ENCODE measurements around the gene NGF. TPM values are rescaled to one million over a fixed set of nuclear protein-coding genes. Genes with fewer than 3 reads are reported as not detected.
A peak's percentile ranks its signal among the peaks of the same experiment; 100 is the strongest.
"Not testable (repeated sequence)": the region's sequence is repeated elsewhere in the genome, so short reads cannot be mapped to it uniquely, and the experiment has no call there.

The NGF gene
- total RNA-seq, 3 donors from 2014 or later: 0.29 to 1.6 (median 0.39) TPM

GRCh38 chr1:115365738-115366137, 27.7 kb upstream of the NGF start:
- Histone ChIP-seq H3K9me3 (no peaks in the 10 kb centered on the region), H3K36me3 (ENCODE audit: low read depth) (no peaks in the 10 kb centered on the region), H3K4me3 (no peak overlapping the region), H3K4me1 (ENCODE audit: low read depth) (no peaks in the 10 kb centered on the region)
- TF ChIP-seq, protein P1, sequence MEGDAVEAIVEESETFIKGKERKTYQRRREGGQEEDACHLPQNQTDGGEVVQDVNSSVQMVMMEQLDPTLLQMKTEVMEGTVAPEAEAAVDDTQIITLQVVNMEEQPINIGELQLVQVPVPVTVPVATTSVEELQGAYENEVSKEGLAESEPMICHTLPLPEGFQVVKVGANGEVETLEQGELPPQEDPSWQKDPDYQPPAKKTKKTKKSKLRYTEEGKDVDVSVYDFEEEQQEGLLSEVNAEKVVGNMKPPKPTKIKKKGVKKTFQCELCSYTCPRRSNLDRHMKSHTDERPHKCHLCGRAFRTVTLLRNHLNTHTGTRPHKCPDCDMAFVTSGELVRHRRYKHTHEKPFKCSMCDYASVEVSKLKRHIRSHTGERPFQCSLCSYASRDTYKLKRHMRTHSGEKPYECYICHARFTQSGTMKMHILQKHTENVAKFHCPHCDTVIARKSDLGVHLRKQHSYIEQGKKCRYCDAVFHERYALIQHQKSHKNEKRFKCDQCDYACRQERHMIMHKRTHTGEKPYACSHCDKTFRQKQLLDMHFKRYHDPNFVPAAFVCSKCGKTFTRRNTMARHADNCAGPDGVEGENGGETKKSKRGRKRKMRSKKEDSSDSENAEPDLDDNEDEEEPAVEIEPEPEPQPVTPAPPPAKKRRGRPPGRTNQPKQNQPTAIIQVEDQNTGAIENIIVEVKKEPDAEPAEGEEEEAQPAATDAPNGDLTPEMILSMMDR (IDR thresholded peaks at IDR 0.05): no peak
- ATAC-seq: peak; percentile 31
- intact Hi-C loops (cut with DNase I, micrococcal nuclease): no loop called here
- peak; percentile 23 to 58 (median 55) for DNase-seq

DNA sequence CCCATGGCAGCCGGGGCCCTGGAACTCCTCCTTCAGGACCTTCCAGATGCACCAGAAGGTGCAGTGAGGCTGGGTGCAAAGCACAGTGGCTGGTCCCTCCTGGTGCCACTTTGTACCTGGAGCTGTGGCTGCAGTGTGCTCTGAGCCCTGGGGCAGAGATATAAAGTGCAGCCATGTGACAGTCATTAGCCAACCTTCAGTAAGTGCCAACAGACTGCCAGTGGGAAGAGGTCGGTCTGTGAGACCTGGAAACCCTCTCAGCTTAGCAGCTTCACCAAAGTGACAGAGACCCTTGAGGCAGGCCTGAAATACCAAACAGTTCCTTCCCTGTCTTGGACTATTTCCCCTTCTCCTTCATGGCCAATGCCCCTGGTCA, 26.7 kb upstream of the NGF start:
- Histone ChIP-seq H3K4me3 (no peak overlapping the region), H3K9me3 (no peaks in the 10 kb centered on the region), H3K36me3 (ENCODE audit: low read depth) (no peaks in the 10 kb centered on the region), H3K4me1 (ENCODE audit: low read depth) (no peaks in the 10 kb centered on the region)
- DNase-seq (no peak), ATAC-seq (no peak)
- intact Hi-C loops (cut with DNase I, micrococcal nuclease): no loop called here
- TF ChIP-seq, protein P1 (IDR thresholded peaks at IDR 0.05): no peak

DNA sequence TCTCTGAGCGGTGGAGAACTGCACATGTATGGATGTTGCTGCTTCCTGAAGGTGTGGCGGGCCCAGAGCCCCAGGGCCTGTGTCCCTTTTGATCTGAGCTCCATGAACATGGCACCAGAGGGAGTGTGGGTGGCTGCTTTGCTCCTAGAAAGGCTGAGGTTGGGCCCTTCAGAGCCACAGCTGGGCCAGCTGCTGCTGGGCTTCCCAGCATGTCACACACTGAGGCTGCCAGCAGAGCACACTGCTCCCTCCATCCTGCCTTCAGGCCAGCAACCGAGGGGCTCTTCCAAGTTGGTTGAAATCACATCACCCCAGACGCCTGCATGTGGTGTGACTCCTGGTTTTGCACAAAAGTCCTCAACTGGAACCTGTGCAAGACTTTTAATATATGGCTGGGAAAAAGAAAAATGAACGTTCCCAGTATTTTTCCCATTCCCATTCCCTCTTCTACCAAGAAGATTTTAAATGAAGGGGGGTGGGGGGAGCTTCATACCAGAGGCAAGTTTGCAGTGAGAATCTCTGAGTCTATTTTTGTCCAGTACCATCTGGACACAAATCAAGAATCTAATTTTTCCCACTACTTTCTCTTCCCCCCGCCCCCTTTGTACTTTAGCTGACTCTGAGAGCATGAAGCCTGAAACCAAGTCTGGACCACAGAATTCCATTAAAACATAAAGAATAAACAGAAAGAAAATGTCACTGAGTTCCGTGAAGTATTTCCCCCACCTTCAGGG, 26.2 kb upstream of the NGF start:
- intact Hi-C loops (cut with DNase I, micrococcal nuclease): no loop called here
- Histone ChIP-seq H3K36me3 (ENCODE audit: low read depth) (no peaks in the 10 kb centered on the region), H3K9me3 (no peaks in the 10 kb centered on the region), H3K4me3 (no peak overlapping the region), H3K4me1 (ENCODE audit: low read depth) (no peaks in the 10 kb centered on the region)
- DNase-seq (no peak), ATAC-seq (no peak)
- TF ChIP-seq, protein P1 (IDR thresholded peaks at IDR 0.05): no peak

- TF ChIP-seq, protein P1 (IDR thresholded peaks at IDR 0.05): no peak
- no peak for DNase-seq
- Histone ChIP-seq H3K4me3 (no peak overlapping the region), H3K36me3 (ENCODE audit: low read depth) (no peaks in the 10 kb centered on the region), H3K4me1 (ENCODE audit: low read depth) (no peaks in the 10 kb centered on the region), H3K9me3 (no peaks in the 10 kb centered on the region)
- intact Hi-C loops (cut with DNase I, micrococcal nuclease): no loop called here
- no peak for ATAC-seq
Observed at GRCh38 chr1:115363171-115363570, 25.1 kb upstream of the NGF start.

DNA sequence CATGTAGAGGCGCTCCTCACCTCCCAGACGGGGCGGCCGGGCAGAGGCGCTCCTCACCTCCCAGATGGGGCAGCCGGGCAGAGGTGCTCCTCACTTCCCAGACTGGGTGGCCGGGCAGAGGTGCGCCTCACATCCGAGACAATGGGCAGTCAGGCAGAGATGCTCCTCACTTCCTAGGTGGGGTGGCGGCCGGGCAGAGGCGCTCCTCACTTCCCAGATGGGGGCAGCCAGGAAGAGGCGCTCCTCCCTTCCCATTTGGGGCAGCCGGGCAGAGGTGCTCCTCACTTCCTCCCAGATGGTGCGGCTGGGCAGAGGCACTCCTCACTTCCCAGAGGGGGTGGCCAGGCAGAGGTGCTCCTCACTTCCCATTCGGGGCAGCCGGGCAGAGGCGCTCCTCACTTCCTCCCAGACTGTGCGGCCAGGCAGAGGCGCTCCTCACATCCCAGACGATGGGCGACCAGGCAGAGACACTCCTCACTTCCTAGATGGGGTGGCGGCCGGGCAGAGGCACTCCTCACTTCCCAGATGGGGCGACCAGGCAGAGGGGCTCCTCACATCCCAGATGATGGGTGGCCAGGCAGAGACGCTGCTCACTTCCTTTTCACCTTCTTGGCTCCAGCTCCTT, 22.6 kb upstream of the NGF start:
- H3K4me3 ChIP-seq; intact Hi-C loops (cut with DNase I, micrococcal nuclease); H3K9me3 ChIP-seq; DNase-seq; ATAC-seq; H3K36me3 ChIP-seq (ENCODE audit: low read depth); H3K4me1 ChIP-seq (ENCODE audit: low read depth): not testable (repeated sequence)

DNA sequence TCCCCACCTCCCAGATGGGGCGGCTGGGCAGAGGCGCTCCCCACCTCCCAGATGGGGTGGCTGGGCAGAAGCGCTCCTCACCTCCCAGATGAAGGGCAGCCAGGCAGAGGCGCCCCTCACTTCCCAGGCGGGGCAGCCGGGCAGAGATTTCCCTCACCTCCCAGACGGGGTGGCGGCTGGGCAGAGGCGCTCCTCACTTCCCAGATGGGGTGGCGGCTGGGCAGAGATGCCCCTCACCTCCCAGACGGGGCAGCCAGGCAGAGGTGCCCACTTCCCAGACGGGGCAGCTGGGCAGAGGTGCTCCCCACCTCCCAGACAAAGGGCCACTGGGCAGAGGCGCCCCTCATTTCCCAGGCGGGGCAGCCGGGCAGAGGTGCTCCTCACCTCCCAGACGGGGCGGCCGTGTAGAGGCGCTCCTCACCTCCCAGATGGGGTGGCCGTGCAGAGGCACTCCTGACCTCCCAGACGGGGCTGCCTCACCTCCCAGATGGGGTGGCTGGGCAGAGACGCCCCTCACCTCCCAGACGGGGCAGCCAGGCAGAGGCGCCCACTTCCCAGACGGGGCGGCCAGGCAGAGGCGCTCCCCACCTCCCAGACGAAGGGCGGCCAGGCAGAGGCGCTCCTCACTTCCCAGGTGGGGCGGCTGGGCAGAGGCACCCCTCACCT, 21.9 kb upstream of the NGF start:
- intact Hi-C loops (cut with DNase I, micrococcal nuclease): not testable (repeated sequence)

More for the DNA sequence above, 21.9 kb upstream of the NGF start:
- not testable (repeated sequence) for H3K4me1 ChIP-seq (ENCODE audit: low read depth); H3K4me3 ChIP-seq; ATAC-seq; H3K36me3 ChIP-seq (ENCODE audit: low read depth); H3K9me3 ChIP-seq; DNase-seq

Measured in mucosa of descending colon (tissue), 3 donors.